HCT116 (cell line): Measurements from ENCODE around the gene DOK5. TPM values are rescaled to one million over a fixed set of nuclear protein-coding genes. Genes with fewer than 3 reads are reported as not detected.

ENCODE experiments used
- ATAC-seq: fragments of 200-7000 bp; cut with Tn5 transposase; 2 replicates; pipeline ENCODE4 v1.9.1; 2020; ENCODE audit warnings: mild to moderate bottlenecking, moderate library complexity
- BruUV-seq: library from RNA; stranded (reverse); fragments of 400-500 nt; replicated peaks from 2 replicates; lab custom pipeline; 2021; lab: Mats Ljungman, UMichigan
- CTCF ChIA-PET: fragments of 300-600 bp; sonication (Branson Sonifier 250); formaldehyde crosslinking; loops from one replicate; lab custom pipeline; 2021; ENCODE audit warnings: antibody characterized with exemption; lab: Charles Lee
- POLR2A ChIA-PET: fragments of 300-600, 350-600 bp; sonication (Branson Sonifier 250); formaldehyde crosslinking; loops from one replicate; lab custom pipeline; 2021; ENCODE audit warnings: antibody characterized with exemption; lab: Charles Lee
- RAD21 ChIA-PET, 2 experiments: fragments of 300-600 bp; sonication (Branson Sonifier 250); formaldehyde crosslinking; loops; one replicate each; lab custom pipeline; 2023; ENCODE audit warnings: low total read pairs in 2 of 2; ENCODE audit not compliant: uncharacterized antibody in 2 of 2, unreplicated experiment in 2 of 2, low non-redundant PET in 1 of 2; lab: Charles Lee
- DNase-seq: peaks from one replicate; pipeline ENCODE4 v3.0.0-alpha.2; 2010; ENCODE audit warnings: low read depth, low spot score
- H2AFZ ChIP-seq: fragments of 200-600 bp; shearing (Covaris generic), sonication (generic); 2 replicates; pipeline ENCODE4 v1.6.1; 2017; ENCODE audit warnings: low read depth, mixed run types, mixed read lengths, antibody characterized with exemption, low read length; ENCODE audit not compliant: poor library complexity, severe bottlenecking
- H3K27ac ChIP-seq: 2 replicates; pipeline ENCODE4 v1.5.1; 2012; ENCODE audit warnings: low read depth, low read length
- H3K27me3 ChIP-seq: fragments of 200-600 bp; sonication (generic); 2 replicates; pipeline ENCODE4 v1.6.1; 2016; ENCODE audit warnings: mixed run types, low read length, mixed read lengths; ENCODE audit not compliant: insufficient read depth
- H3K36me3 ChIP-seq, 2 experiments: fragments of 200-500 bp in 1 of 2; fragments of 200-600 bp in 1 of 2; sonication (Bioruptor generic) in 1 of 2; sonication (generic) in 1 of 2; 2 replicates each; pipeline versions ENCODE4 v1.5.1 to v1.6.1; 2014 to 2016; ENCODE audit warnings: low read length in 2 of 2, inconsistent platforms in 1 of 2, mixed read lengths in 1 of 2, mixed run types in 1 of 2; ENCODE audit not compliant: insufficient read depth in 2 of 2, control insufficient read depth in 1 of 2
- H3K4me1 ChIP-seq, 2 experiments: fragments of 200-600 bp in 1 of 2; sonication (generic) in 1 of 2; 2 replicates each; pipeline versions ENCODE4 v1.5.1 to v1.6.1; 2012 to 2017; ENCODE audit warnings: low read length in 2 of 2, inconsistent platforms in 1 of 2, mild to moderate bottlenecking in 1 of 2, mixed read lengths in 1 of 2, mixed run types in 1 of 2, moderate library complexity in 1 of 2; ENCODE audit not compliant: insufficient read depth in 2 of 2, control insufficient read depth in 1 of 2
- H3K4me2 ChIP-seq: fragments of 200-600 bp; sonication (generic); 2 replicates; pipeline ENCODE4 v1.6.1; 2017; ENCODE audit warnings: mixed run types, low read length, mixed read lengths
- H3K4me3 ChIP-seq, 2 experiments: fragments of 200-600 bp in 1 of 2; sonication (generic) in 1 of 2; replicated peaks in 1 of 2; 2 replicates each; pipeline ENCODE4 v1.5.1; 2011 to 2016; ENCODE audit warnings: low read length in 2 of 2, control low read depth in 1 of 2, low read depth in 1 of 2, mild to moderate bottlenecking in 1 of 2, mixed read lengths in 1 of 2, mixed run types in 1 of 2
- H3K79me2 ChIP-seq: fragments of 200-600 bp; sonication (generic); 2 replicates; pipeline ENCODE4 v1.6.1; 2017; ENCODE audit warnings: mild to moderate bottlenecking, mixed run types, low read length, moderate library complexity, mixed read lengths; ENCODE audit not compliant: insufficient read depth
- H3K9ac ChIP-seq: fragments of 200-600 bp; sonication (generic); 2 replicates; pipeline ENCODE4 v1.6.1; 2016; ENCODE audit warnings: low read length, mixed read lengths
- H3K9me2 ChIP-seq: fragments of 200-600 bp; sonication (generic), shearing (Covaris generic); 2 replicates; pipeline ENCODE4 v1.6.1; 2017; ENCODE audit warnings: mixed run types, mild to moderate bottlenecking, moderate library complexity; ENCODE audit not compliant: insufficient read depth
- H3K9me3 ChIP-seq, 2 experiments: fragments of 200-500 bp in 1 of 2; fragments of 200-600 bp in 1 of 2; sonication (Bioruptor generic) in 1 of 2; sonication (generic) in 1 of 2; 2 replicates each; pipeline ENCODE4 v1.6.1; 2014 to 2017; ENCODE audit warnings: low read length in 2 of 2, mixed read lengths in 2 of 2, inconsistent platforms in 1 of 2, low read depth in 1 of 2, mild to moderate bottlenecking in 1 of 2, mixed run types in 1 of 2, moderate library complexity in 1 of 2; ENCODE audit not compliant: control insufficient read depth in 1 of 2, insufficient read depth in 1 of 2
- H4K20me1 ChIP-seq: fragments of 200-600 bp; sonication (generic), shearing (Covaris generic); 2 replicates; pipeline ENCODE4 v1.6.1; 2017; ENCODE audit warnings: mixed run types, mild to moderate bottlenecking, moderate library complexity; ENCODE audit not compliant: insufficient read depth
- CBX3 ChIP-seq: IDR thresholded peaks from 2 replicates; pipeline ENCODE4 v1.6.1; 2012; ENCODE audit warnings: low read depth
- CEBPB ChIP-seq: IDR thresholded peaks from 2 replicates; pipeline ENCODE4 v1.6.1; 2012; ENCODE audit warnings: low read depth
- EGR1 ChIP-seq: IDR thresholded peaks from 2 replicates; pipeline ENCODE4 v1.6.1; 2012; ENCODE audit warnings: low read depth
- ELF1 ChIP-seq: IDR thresholded peaks from 2 replicates; pipeline ENCODE4 v1.6.1; 2012; ENCODE audit warnings: low read depth, borderline replicate concordance
- EZH2 ChIP-seq: fragments of 200-600 bp; sonication (generic); IDR thresholded peaks from 2 replicates; pipeline ENCODE4 v1.6.1; 2017; ENCODE audit warnings: antibody characterized with exemption, mixed run types
- EZH2phosphoT487 ChIP-seq: fragments of 200-600 bp; IDR thresholded peaks from 2 replicates; pipeline ENCODE4 v1.6.1; 2018; ENCODE audit warnings: antibody characterized with exemption, borderline replicate concordance
- JUND ChIP-seq: IDR thresholded peaks from 2 replicates; pipeline ENCODE4 v1.6.1; 2012
- POLR2AphosphoS5 ChIP-seq: IDR thresholded peaks from 2 replicates; pipeline ENCODE4 v1.6.1; 2011; ENCODE audit warnings: mild to moderate bottlenecking, low read depth, low read length, moderate library complexity
- RAD21 ChIP-seq: IDR thresholded peaks from 2 replicates; pipeline ENCODE4 v1.6.1; 2012; ENCODE audit warnings: low read depth, mild to moderate bottlenecking
- SP1 ChIP-seq: IDR thresholded peaks from 2 replicates; pipeline ENCODE4 v1.6.1; 2012; ENCODE audit warnings: low read depth
- TCF7L2 ChIP-seq: IDR thresholded peaks from 2 replicates; pipeline ENCODE4 v1.7.0; 2011; ENCODE audit warnings: borderline replicate concordance, inconsistent platforms; ENCODE audit not compliant: insufficient read depth, insufficient read length; ENCODE audit errors: extremely low read depth
- YY1 ChIP-seq: IDR thresholded peaks from 2 replicates; pipeline ENCODE4 v1.6.1; 2011; ENCODE audit warnings: low read length, low read depth, moderate library complexity, mild to moderate bottlenecking; ENCODE audit not compliant: insufficient replicate concordance; ENCODE audit errors: extremely low read depth
- ZFX ChIP-seq: fragments of 450-650 bp; IDR thresholded peaks from 2 replicates; pipeline ENCODE4 v1.6.1; 2017
- ZNF274 ChIP-seq: fragments of 200-500 bp; sonication (Bioruptor generic); IDR thresholded peaks from 2 replicates; pipeline ENCODE4 v1.6.1; 2014; ENCODE audit warnings: mild to moderate bottlenecking, low read depth, low read length, inconsistent platforms
- intact Hi-C: fragments of 100-400 bp; cut with micrococcal nuclease; formaldehyde crosslinking; loops from 2 replicates; pipeline ENCODE4 v1.10.0; 2022
- total RNA-seq: library from RNA; stranded (reverse); gene quantifications from one replicate; pipeline ENCODE4 v1.2.1, GENCODE V29; 2021; ENCODE audit not compliant: unreplicated experiment
- TF ChIP-seq, protein P1 (sequence below): IDR thresholded peaks from 2 replicates; pipeline ENCODE4 v1.6.1; 2012
- TF ChIP-seq, protein P2 (sequence below): IDR thresholded peaks from 2 replicates; pipeline ENCODE4 v1.6.1; 2012; ENCODE audit warnings: low read depth
- TF ChIP-seq, protein P3 (sequence below), 3 experiments: fragments of 200-600 bp in 1 of 3; sonication (generic) in 1 of 3; IDR thresholded peaks in 2 of 3; conservative IDR thresholded peaks in 1 of 3; 2 replicates each; pipeline ENCODE4 v1.5.1; 2012 to 2017; ENCODE audit warnings: low read depth in 2 of 3, low read length in 2 of 3, antibody characterized with exemption in 1 of 3, borderline replicate concordance in 1 of 3, control low read depth in 1 of 3, mild to moderate bottlenecking in 1 of 3, mixed read lengths in 1 of 3, mixed run types in 1 of 3, moderate library complexity in 1 of 3; ENCODE audit not compliant: insufficient read depth in 1 of 3
- TF ChIP-seq, protein P4 (sequence below): IDR thresholded peaks from 2 replicates; pipeline ENCODE4 v1.6.1; 2012

DOK5 gene
- total RNA-seq, 1 experiment from 2014 or later: not detected

DNA sequence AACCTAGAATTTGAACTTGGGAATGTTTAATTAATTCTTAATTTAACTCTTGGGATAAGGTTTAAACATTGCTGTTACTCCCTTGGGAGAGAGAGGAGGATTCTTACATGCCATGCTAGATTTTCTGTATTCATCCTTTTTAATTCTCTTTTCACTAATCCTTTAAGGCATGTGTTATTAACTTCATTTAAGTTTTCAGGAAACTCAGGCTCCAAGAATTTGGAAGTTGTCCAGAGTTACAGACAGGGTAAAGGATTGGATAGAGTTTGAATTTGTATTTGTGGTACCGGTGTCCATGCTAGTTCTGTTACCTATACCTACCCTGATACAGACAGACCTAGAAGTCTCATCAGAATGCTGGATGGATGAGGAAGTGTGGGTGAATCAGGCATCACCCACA is 23.7 kb downstream of the DOK5 start:
- RAD21 ChIA-PET: no interaction called here
- POLR2A ChIA-PET: no interaction called here
- no peak overlapping the region for H2AFZ ChIP-seq
- no peaks in the 10 kb centered on the region for H4K20me1 ChIP-seq
- H3K27me3 ChIP-seq: no peaks in the 10 kb centered on the region; the same call in 1 of the 2 replicates
- no peaks in the 10 kb centered on the region for H3K79me2 ChIP-seq
- H3K27ac ChIP-seq: no peak overlapping the region
- DNase-seq (no peak), ATAC-seq (no peak)
- H3K9me3 ChIP-seq: no peaks in the 10 kb centered on the region
- no peaks in the 10 kb centered on the region for H3K9me2 ChIP-seq
- H3K4me1 ChIP-seq: no peaks in the 10 kb centered on the region
- TF ChIP-seq ELF1 (no peak), CEBPB (no peak), TCF7L2 (no peak), SP1 (no peak), JUND (no peak), YY1 (no peak), EZH2phosphoT487 (no peak), RAD21 (no peak), ZFX (no peak), ZNF274 (no peak), CBX3 (no peak), EGR1 (no peak), POLR2AphosphoS5 (no peak), EZH2 (no peak)
- TF ChIP-seq, protein P1, sequence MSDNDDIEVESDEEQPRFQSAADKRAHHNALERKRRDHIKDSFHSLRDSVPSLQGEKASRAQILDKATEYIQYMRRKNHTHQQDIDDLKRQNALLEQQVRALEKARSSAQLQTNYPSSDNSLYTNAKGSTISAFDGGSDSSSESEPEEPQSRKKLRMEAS: no peak
- TF ChIP-seq, protein P2, sequence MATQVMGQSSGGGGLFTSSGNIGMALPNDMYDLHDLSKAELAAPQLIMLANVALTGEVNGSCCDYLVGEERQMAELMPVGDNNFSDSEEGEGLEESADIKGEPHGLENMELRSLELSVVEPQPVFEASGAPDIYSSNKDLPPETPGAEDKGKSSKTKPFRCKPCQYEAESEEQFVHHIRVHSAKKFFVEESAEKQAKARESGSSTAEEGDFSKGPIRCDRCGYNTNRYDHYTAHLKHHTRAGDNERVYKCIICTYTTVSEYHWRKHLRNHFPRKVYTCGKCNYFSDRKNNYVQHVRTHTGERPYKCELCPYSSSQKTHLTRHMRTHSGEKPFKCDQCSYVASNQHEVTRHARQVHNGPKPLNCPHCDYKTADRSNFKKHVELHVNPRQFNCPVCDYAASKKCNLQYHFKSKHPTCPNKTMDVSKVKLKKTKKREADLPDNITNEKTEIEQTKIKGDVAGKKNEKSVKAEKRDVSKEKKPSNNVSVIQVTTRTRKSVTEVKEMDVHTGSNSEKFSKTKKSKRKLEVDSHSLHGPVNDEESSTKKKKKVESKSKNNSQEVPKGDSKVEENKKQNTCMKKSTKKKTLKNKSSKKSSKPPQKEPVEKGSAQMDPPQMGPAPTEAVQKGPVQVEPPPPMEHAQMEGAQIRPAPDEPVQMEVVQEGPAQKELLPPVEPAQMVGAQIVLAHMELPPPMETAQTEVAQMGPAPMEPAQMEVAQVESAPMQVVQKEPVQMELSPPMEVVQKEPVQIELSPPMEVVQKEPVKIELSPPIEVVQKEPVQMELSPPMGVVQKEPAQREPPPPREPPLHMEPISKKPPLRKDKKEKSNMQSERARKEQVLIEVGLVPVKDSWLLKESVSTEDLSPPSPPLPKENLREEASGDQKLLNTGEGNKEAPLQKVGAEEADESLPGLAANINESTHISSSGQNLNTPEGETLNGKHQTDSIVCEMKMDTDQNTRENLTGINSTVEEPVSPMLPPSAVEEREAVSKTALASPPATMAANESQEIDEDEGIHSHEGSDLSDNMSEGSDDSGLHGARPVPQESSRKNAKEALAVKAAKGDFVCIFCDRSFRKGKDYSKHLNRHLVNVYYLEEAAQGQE: no peak
- TF ChIP-seq, protein P3, sequence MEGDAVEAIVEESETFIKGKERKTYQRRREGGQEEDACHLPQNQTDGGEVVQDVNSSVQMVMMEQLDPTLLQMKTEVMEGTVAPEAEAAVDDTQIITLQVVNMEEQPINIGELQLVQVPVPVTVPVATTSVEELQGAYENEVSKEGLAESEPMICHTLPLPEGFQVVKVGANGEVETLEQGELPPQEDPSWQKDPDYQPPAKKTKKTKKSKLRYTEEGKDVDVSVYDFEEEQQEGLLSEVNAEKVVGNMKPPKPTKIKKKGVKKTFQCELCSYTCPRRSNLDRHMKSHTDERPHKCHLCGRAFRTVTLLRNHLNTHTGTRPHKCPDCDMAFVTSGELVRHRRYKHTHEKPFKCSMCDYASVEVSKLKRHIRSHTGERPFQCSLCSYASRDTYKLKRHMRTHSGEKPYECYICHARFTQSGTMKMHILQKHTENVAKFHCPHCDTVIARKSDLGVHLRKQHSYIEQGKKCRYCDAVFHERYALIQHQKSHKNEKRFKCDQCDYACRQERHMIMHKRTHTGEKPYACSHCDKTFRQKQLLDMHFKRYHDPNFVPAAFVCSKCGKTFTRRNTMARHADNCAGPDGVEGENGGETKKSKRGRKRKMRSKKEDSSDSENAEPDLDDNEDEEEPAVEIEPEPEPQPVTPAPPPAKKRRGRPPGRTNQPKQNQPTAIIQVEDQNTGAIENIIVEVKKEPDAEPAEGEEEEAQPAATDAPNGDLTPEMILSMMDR (IDR thresholded peaks at IDR 0.05 in 2 of 3, conservative IDR thresholded peaks at IDR 0.05 in 1 of 3; ENCODE audit: borderline replicate concordance in 1 of 3, insufficient read depth in 1 of 3, low read depth in 2 of 3, low read length in 2 of 3): no peak
- TF ChIP-seq, protein P4, sequence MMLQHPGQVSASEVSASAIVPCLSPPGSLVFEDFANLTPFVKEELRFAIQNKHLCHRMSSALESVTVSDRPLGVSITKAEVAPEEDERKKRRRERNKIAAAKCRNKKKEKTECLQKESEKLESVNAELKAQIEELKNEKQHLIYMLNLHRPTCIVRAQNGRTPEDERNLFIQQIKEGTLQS: no peak
- no peaks in the 10 kb centered on the region for H3K36me3 ChIP-seq
- no TSS peak for BruUV-seq
- H3K9ac ChIP-seq: no peak overlapping the region
- CTCF ChIA-PET: no interaction called here
- H3K4me2 ChIP-seq: no peak overlapping the region
- intact Hi-C loops: no loop called here
- no peak overlapping the region for H3K4me3 ChIP-seq
